Renal cortical epithelial cell (primary cell): ENCODE measurements around the gene LAIR2. TPM values are rescaled to one million over a fixed set of nuclear protein-coding genes. Genes with fewer than 3 reads are reported as not detected.
"Not testable (repeated sequence)": the region's sequence is repeated elsewhere in the genome, so short reads cannot be mapped to it uniquely, and the experiment has no call there.

Source experiments
- DNase-seq: peaks from one replicate; pipeline ENCODE4 v3.0.0-alpha.2; 2011; ENCODE audit warnings: low read depth
- total RNA-seq: library from RNA; depleted of rRNA; stranded (reverse); fragments of >200 nt; gene quantifications from 2 replicates; pipeline ENCODE4 v1.2.3, GENCODE V29; 2014

The LAIR2 gene
- total RNA-seq, 1 donor from 2014 or later: not detected

DNA sequence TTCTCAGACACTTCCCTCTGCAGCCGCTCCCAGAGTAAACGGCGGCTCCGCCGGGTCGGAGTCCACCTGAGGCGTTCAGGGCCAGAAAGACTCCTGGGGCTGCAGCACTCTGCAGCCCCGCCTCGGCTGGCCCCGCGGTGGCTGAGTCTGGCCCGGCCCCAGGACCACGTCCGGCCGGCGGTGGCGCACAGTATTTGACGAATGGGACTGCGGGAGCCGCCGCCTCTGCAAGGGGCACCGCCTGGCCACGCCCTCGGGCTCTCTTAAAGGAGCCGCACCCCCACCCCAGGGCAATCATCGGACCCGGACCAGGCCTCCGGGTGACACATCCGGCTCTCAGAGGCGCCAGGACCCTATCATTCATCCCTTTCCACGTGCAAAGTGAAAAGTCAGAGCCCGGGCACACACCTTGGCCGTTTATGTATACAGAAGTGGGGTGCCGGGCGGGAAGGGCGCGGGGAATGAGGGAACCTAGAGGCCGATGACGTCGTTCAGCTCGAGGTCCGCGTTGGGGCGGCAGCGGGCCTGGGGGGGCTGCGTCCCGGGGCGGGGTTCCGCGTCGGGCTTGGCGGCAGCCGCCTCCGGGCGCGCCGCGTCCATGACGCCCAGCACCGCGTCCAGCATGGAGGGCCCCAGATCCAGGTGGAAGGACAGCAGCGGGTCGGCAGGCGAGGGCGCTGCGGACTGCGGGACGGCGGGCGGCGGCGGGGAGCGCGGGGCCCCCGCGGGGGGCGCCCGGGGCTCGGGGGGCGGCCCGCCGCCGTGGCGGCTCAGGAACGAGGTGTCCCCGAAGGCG, 37.8 kb upstream of the LAIR2 start:
- DNase-seq: peak; percentile 68

DNA sequence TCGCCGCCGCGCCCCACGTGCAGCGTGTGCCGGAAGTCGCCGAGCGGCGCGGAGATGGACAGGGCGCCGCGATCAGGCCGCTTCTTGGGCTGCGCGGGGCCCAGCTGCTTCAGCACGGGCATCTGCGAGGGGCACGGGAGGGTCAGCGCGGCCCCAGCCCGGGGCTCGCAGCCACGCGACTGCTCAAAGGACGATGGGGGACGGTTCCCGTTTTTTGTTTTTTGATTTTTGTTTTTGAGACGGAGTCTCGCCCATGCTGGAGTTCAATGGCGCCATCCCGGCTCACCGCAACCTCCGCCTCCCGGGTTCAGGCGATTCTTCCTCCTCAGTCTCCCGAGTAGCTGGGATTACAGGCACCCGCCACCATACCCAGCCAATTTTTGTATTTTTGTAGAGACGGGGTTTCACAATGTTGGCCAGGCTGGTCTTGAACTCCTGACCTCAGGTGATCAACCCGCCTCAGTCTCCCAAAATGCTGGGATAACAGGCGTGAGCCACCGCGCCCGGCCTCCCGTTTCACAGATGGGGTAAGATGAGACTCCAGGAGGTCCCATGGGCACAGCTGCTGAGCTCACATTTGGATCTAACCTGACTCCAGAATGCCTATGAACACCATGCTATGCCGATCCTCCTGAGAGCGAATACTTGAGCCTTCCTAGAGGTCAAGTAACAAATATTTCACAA, 37.1 kb upstream of the LAIR2 start:
- no peak for DNase-seq

DNA sequence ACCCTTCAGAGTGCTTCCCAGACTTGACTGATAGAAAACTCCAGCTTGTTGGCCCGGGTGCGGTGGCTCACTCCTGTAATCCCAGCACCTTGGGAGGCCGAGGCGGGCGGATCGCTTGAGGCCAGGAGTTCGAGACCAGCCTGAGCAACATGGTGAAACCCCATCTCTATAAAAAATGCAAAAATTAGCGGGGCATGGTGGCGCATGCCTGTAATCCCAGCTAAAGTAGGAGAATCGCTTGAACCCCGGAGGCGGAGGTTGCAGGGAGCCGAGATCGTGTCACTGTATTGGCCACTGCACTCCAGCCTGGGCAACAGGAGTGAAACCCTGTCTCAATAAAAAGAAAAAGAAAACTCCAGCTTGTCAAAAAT, 36.5 kb upstream of the LAIR2 start:
- not testable (repeated sequence) for DNase-seq

DNA sequence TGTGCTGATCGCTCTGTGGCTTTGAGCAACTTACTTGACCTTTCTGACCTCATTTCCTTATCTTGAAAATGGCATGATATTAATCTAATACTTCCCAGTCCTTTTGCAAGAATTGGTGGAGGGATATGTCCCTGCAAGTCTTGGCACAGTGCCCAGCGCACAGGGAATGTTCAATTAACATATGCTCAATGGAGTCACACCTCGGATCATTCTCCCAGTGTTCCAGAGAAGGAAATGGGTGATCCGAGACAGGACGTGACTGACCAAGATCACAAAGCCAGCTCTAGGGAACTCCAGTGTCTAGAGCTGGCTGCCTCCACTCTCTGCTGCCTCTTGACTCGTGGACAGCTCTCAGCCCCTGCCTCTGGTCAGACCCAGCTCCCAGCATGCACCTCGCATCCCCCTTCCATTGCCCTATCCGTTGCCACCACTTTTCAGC, 33.1 kb upstream of the LAIR2 start:
- no peak for DNase-seq

DNA sequence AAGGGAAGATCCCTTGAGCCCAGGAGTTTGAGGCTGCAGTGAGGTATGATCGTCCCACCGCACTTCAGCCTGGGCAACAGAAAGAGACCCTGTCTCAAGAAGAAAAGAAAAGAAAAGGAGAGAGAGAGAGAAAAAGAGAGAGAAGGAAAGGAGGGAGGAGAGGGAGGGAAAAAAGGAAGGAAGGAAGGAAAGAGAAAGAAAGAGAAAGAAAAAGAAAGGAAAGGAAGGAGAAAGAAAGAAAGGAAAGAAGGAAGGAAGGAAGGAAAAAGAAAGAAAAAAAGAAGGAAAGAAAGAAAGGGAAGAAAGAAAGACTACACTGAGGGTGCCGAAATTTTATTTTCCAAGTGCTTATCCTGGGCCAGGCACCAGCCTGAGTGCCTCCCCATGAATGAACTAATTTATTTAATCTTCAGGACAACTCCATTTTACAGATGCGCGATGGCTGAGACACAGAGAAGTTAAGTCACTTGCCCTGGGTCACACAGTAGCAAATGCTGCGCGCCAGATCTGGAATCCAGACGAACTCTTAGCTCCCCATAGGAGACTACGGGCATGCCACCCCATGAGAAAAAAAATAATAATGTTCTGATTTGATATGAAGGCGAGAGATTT, 32.2 kb upstream of the LAIR2 start:
- no peak for DNase-seq

DNA sequence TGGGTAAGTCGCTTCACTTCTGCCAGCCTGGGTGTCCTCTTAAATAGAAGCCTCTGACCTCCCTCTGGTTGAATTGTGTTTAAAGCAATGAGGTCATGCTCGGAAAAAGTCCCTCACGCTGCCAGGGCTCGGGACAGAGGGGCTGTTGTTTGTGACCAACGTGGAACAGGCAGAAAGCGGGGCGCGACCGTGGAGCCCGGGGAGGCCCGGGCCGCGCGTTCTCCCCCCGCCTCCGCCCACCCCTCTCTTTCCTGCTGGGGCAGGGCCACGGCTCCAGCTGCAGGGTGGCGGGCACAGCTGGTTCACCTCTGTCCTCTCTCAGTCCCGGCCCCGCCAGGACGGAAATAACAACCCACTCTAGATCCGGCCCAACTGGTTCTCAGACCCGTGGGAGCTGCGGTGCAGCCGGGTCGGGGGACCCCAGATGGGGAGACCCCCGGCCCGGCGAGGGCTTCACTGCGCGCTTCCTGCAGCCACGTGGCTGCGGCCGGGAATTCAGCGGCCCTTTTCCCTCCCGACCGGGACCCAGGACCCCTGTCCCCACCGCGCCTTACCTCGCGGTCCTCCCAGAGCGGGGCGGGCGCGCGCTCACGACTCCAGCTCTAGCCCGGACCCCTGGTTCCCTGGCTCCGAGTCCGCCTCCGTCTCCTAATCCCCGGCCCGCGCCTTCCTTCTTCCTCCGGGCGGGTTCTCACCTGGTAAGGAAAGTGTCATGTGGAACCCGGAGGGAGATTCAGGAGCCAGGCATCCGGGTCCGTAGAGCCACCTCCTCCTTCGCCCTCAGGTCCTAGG, 31.4 kb upstream of the LAIR2 start:
- no peak for DNase-seq

DNA sequence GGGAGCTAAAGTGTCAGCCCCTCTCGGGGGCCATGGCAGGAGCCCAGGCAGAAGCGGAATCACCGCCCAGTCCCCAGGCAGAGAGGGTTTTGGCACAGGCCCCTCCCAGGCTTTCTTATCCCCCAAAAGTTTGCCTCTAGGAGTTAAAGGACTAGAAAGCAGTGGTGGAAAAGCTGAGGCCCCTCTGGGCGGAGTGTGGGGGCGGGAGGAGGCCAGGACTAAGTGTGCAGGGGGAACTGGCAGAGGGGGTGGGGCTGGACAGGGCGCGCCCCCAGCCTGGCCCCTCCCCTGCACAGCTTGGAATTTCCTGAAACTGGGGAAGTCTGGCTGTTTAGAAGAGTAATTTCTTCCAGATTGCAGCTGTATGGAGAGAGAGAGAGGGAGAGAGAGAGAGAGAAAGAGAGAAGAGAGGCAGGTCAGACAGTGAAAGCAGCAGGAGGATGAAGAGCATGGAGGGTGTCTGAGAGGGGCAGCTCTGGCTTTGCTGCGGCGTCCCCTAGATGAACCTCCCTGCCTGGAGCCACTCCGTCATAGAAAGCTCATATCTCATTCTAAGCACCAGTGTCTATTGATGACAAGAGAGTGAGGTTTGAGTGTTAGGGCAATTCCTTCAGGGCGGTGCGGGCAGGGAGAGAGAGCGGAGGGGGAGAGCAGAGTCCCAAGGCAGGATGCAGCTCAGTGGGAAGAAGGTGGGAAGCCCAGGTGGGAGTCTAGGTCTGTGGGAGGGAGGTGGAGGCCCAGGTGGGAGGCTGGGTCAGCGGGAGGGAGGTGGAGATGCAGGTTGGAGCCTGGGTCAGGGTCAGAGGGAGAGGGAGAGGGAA, 29.4 kb upstream of the LAIR2 start, which contains the start of gene CDC42EP5:
TSS of gene CDC42EP5 (minus strand) at position 226 of the 821 bp plus-strand sequence. CDS start 7,749 bp downstream, outside the sequence.
- no peak for DNase-seq

DNA sequence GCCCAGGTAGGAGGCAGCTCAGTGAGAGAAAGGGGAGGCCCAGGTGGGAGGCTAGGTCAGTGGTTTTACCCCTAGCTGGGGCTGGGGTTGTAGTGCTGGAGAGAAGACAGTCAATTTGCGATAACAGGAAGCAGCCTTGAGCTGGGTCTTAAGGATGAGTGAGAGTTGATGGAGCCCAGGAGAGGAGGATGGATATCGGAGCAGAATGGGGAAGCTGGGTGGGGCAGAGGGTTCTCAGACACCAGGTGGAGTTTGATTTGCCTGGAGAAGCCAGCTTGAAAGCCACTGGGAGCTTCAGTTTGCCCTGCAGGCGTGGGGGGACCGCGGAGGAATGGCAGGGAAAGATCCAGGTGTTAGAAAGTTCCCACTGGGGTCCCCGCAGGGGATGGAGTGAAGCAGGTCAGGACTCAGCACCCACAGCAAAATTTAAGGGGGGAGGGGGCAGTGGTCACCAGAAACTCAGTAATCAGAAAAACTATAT, 28.7 kb upstream of the LAIR2 start:
- no peak for DNase-seq

DNA sequence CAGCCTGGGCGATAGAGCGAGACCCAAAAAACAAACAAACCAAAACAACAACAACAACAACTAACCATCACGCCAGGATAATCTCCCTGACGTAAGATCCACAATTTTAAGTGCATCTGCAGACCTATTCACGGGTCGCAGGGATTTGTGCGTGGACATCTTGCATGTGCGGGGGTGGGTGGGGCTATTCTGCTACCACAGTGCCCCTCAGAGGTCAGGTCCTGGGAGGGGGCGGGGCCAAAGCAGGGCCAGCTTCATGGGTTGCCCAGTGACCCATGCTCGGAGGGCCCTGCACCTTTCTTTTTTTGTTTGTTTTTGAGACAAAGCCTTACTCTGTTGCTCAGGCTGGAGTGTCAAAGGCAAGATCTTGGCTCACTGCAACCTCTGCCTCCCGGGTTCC, 26.9 kb upstream of the LAIR2 start:
- no peak for DNase-seq

DNA sequence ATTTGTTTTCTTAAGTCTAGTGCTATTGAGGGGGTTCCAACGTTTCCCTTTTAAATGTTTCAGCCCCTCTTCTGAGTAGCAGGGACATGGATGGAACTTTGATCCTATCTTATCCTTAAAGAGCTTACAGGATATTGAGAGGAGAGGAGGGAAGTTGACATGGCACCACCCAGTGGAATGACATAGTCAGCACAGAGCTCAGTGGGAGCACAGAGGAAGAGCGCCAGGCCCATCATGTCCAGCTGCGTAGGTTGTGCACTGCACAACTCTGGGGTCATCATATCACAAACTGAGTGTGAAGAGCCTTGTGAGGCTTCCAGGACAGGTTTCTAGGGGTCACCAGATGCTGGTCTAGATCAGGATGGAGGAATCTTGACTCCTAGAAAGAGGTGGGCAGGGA, 25.0 kb upstream of the LAIR2 start:
- no peak for DNase-seq

DNA sequence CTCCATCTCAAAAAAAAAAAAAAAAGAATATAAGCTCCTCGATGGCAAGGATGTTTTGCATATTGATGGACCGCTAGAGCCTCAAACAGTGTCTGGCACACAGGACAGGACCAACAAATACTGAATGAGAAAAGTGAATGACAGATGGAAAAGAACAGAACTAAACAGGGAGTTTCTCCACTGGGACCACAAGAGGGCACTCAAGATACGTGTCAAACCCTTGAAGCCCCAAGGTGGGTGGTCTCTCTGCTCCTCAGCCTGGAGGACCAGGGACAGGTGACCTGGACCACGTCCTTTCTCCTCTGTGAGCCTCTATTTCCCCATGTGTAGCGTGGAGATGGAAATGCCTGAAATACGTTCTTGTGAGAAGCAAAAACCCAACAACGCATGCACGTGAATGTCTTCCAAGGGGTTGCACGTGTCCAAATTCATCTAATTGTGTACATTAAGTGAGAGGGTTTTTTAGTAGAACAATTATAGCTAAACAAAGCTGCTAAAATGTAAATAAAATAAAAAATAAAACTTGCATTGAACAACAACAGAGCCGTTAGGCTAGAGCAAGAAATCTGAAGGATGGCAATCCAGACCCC, 23.9 kb upstream of the LAIR2 start:
- DNase-seq: peak; percentile 39

DNA sequence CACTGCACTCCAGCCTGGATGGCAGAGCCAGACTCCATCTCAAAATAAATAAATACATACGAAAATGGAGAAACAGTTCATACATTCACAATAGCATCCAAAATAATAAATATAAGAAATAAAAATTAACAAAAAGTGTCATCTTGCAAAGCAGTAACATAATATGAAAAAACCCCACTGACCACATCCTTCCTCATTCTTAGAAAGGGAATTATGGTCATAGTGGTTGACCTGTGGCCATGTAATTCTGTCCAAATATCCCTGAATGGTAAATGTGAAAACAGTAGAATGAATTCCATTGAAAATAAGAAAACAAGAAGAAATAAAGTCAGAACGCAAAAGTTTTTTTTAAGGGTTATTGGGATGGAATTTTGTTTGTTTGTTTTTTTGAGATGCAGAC, 22.6 kb upstream of the LAIR2 start:
- no peak for DNase-seq

DNA sequence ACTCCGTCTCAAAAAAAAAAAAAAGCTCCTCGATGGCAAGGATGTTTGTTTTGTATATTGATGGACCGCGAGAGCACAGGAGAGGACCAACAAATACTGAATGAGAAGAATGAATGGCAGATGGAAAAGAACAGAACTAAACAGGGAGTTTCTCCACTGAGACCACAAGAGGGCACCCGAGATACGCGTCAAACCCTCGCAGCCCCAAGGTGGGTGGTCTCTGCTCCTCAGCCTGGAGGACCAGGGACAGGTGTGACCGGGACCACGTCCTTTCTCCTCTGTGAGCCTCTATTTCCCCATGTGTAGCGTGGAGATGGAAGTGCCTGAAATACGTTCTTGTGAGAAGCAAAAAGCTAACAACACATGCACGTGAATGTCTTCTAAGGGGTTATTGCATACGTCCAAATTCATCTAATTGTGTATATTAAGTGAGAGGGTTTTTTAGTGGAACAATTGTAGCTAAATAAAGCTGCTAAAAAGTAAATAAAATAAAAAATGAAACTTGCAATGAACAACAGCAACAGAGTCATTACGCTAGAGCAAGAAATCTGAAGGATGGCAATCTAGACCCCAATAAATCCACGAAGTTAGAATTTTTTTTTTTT, 21.2 kb upstream of the LAIR2 start:
- DNase-seq: peak; percentile 22

DNA sequence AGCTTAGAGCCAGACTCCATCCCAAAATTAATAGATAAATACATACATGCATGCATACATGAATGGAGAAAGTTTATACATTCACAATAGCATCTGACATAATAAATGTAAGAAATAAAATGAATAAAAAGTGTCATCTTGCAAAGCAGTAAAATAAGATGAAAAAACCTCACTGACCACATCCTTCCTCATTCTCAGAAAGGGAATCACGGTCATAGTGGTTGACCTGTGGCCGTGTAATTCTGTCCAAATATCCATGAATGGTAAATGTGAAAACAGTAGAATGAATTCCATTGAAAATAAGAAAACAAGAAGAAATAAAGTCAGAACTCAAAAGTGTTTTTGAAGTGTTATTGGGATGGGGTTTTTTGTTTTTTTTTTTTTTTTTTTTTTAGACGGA, 19.7 kb upstream of the LAIR2 start:
- no peak for DNase-seq

DNA sequence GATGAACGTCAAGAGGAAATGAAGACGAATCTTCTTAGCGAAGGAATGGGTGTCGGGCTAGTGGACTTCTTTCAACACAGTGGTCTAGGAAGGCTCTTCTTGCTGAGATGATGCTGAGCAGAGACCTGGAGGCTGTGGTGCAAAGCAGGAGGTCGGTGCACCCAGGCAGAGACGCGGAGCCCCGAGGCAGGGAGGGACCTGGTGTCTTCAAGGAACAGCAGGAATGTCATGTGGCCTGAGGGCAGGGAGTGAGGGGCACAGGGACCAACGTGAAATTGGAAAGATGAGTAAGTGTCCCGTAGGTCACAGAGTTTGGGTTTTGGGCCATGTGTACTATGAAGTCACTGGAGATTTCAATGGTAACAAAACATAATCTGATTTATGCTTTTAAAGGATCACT, 18.2 kb upstream of the LAIR2 start:
- no peak for DNase-seq

DNA sequence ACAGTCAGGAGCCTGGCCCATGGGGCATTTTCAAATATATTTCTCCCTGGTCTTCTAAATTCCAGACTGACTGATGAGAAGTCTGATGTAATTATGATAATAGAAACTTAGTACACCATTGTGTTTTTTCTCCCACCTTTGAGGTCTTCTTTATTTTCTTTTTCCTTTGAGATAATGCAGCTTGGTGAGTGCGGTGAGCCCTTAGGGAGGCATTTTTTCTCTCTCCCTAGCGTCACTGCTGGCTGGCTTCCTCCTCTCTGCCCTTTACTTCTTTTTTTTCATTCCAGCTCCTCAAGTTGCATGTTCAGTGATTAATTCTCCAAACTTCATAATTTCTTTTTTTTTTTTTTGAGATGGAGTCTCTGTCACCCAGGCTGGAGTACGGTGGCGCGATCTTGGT, 16.8 kb upstream of the LAIR2 start:
- no peak for DNase-seq

DNA sequence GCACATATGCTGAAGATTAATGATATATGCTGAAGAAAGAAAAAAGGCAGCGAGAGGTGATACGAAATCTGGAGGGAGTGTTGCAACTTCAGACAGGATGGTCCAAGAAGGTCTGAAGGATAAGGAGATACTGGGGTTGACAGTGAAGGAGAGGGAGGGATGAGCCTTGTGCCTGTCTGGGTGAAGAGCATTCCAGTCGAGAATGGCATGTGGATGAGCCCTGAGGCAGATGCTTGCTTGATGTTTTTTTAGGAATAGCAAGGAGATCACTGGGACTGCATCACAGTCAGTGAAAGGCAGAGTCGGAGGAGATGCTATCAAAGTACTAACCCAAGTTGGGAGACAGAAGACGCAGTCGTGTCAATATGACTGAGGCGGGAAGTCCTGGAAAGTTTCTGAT, 13.3 kb upstream of the LAIR2 start:
- no peak for DNase-seq

DNA sequence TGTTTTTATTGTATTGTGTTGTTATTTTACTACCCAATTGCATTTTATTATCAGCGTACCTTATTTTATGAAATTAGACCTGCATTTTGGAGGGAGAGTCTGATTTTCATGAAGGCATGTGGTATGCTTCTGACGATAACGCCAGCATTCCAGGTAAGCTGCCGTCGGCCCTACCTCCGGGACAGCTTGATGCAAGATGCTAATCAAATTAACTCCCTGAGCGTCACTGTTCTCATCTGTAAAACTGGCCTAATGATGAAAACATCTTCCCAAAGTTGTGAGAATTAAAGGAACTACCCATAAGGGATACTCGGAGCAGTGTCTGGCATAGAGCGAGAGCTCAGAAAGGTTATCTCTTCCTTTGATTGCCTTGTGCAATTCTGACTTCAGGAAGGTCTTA, 12.9 kb upstream of the LAIR2 start:
- DNase-seq: no peak

DNA sequence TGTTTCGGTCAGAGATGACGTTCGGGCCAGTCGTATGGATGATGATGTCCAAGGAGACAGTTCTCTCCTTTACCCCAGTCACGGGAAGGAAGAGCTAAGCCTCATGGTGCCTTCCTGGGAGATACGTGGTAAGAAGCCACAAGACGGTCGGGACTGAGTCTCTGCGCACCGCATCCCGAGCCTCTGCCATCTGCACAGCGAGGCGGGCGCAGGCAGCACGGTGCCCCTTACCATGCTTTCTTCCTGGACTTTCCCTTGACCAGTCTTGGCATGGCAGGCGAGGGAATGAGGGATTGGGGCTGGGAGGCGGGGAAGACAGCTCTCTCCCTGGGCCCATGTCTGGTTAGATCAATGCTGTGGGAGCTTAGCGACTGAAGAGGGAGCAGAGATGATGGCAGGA, 10.1 kb upstream of the LAIR2 start:
- DNase-seq: no peak

DNA sequence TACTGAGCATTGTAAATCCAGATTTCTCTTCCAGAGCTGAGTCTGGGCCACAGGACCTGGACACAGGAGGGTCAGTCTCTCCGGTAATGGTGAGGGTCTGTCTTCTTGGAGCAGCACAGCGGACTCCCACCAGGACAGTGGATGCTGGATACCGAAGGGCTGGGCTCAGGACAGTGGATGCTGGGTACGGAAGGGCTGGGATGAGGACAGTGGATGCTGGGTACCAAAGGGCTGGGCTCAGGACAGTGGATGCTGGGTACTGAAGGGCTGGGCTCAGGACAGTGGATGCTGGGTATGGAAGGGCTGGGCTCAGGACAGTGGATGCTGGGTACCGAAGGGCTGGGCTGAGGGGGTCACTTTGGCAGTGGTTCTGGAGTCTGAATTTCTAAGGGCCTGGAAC, 9.6 kb upstream of the LAIR2 start:
- not testable (repeated sequence) for DNase-seq
